H1 (cell line): ENCODE measurements around the gene FAM50A. TPM values are rescaled to one million over a fixed set of nuclear protein-coding genes. Genes with fewer than 3 reads are reported as not detected.

ENCODE experiments used
- CTCF ChIA-PET: fragments of 300-600 bp; sonication (Branson Sonifier 250); formaldehyde crosslinking; loops from one replicate; lab custom pipeline; 2021; ENCODE audit not compliant: partially characterized antibody; lab: Charles Lee
- POLR2A ChIA-PET: fragments of 300-600 bp; sonication (Branson Sonifier 250); formaldehyde crosslinking; loops from one replicate; lab custom pipeline; 2021; ENCODE audit warnings: inconsistent platforms; ENCODE audit not compliant: partially characterized antibody; lab: Charles Lee
- DNase-seq, 2 experiments: peaks; one replicate each; pipeline versions ENCODE4 v3.0.0 to v3.0.0-alpha.2; 2010 to 2022; ENCODE audit warnings: low spot score in 2 of 2, low read depth in 1 of 2, mixed read lengths in 1 of 2
- FAIRE-seq: peaks from 2 replicates; lab custom pipeline; 2011; peaks lifted over from hg19 to GRCh38; lab: Jason Lieb, UNC
- H2AFZ ChIP-seq: 2 replicates; pipeline ENCODE4 v1.8.1; 2012; ENCODE audit warnings: low read length, inconsistent platforms
- H2AK5ac ChIP-seq: 2 replicates; pipeline ENCODE4 v1.6.1; 2013; ENCODE audit warnings: low read depth, low read length
- H2BK120ac ChIP-seq: replicated peaks from 2 replicates; pipeline ENCODE3; 2013; ENCODE audit warnings: low read depth, low read length, inconsistent platforms
- H2BK12ac ChIP-seq: 2 replicates; pipeline ENCODE4 v1.6.1; 2013; ENCODE audit warnings: low read depth, low read length
- H2BK15ac ChIP-seq: 2 replicates; pipeline ENCODE4 v1.6.1; 2013; ENCODE audit warnings: low read length
- H2BK20ac ChIP-seq: 2 replicates; pipeline ENCODE4 v1.6.1; 2013; ENCODE audit warnings: low read length
- H2BK5ac ChIP-seq: 2 replicates; pipeline ENCODE4 v1.6.1; 2013; ENCODE audit warnings: low read depth, low read length
- H3K14ac ChIP-seq: 2 replicates; pipeline ENCODE4 v1.6.1; 2013; ENCODE audit warnings: inconsistent platforms; ENCODE audit not compliant: insufficient read length
- H3K18ac ChIP-seq: 2 replicates; pipeline ENCODE4 v1.6.1; 2013; ENCODE audit warnings: low read length; ENCODE audit errors: extremely low read depth
- H3K23ac ChIP-seq: 2 replicates; pipeline ENCODE4 v1.6.1; 2013; ENCODE audit warnings: inconsistent platforms; ENCODE audit not compliant: insufficient read length
- H3K23me2 ChIP-seq: 2 replicates; pipeline ENCODE4 v1.6.1; 2013; ENCODE audit warnings: low read depth, low read length
- H3K27ac ChIP-seq: 2 replicates; pipeline ENCODE4 v1.6.1; 2011; ENCODE audit warnings: low read depth, low read length, inconsistent platforms
- H3K27me3 ChIP-seq, 4 experiments: replicated peaks in 1 of 4; 1 replicate in 1 of 4; 2 replicates in 3 of 4; pipeline versions ENCODE4 v1.6.1 to v1.8.1; 2011 to 2013; ENCODE audit warnings: low read length in 3 of 4, mild to moderate bottlenecking in 3 of 4, inconsistent platforms in 2 of 4, mixed read lengths in 2 of 4, moderate library complexity in 1 of 4; ENCODE audit not compliant: control insufficient read depth in 3 of 4, insufficient read depth in 3 of 4; ENCODE audit errors: extremely low read depth in 1 of 4
- H3K36me3 ChIP-seq, 4 experiments: 2 replicates each; pipeline versions ENCODE4 v1.6.1 to v1.8.1; 2011 to 2013; ENCODE audit warnings: mild to moderate bottlenecking in 4 of 4, low read length in 3 of 4, moderate library complexity in 2 of 4, control low read depth in 1 of 4, inconsistent platforms in 1 of 4; ENCODE audit not compliant: insufficient read depth in 4 of 4, control insufficient read depth in 2 of 4
- H3K4ac ChIP-seq: replicated peaks from 2 replicates; pipeline ENCODE3; 2013; ENCODE audit warnings: low read length, low read depth, mixed read lengths, inconsistent platforms; ENCODE audit not compliant: insufficient read length
- H3K4me1 ChIP-seq, 4 experiments: replicated peaks in 1 of 4; 1 replicate in 1 of 4; 2 replicates in 3 of 4; pipeline versions ENCODE4 v1.6.1 to v1.8.1; 2011 to 2013; ENCODE audit warnings: low read length in 3 of 4, inconsistent platforms in 2 of 4, mixed read lengths in 1 of 4; ENCODE audit not compliant: insufficient read depth in 4 of 4, control insufficient read depth in 3 of 4
- H3K4me2 ChIP-seq, 2 experiments: 2 replicates each; pipeline versions ENCODE4 v1.6.1 to v1.8.1; 2011 to 2013; ENCODE audit warnings: low read depth in 2 of 2, low read length in 2 of 2, control low read depth in 1 of 2, inconsistent platforms in 1 of 2, mild to moderate bottlenecking in 1 of 2; ENCODE audit not compliant: insufficient read depth in 1 of 2
- H3K4me3 ChIP-seq, 4 experiments: fragments of 200-600, 300-600 bp in 1 of 4; sonication (generic), shearing (Covaris generic), sonication (Bioruptor Twin) in 1 of 4; 2 replicates each; pipeline versions ENCODE4 v1.5.1 to v1.8.1; 2011 to 2016; ENCODE audit warnings: low read length in 4 of 4, low read depth in 3 of 4, control low read depth in 2 of 4, inconsistent platforms in 2 of 4, mild to moderate bottlenecking in 2 of 4, mixed read lengths in 1 of 4, moderate library complexity in 1 of 4; ENCODE audit not compliant: insufficient read depth in 2 of 4; ENCODE audit errors: extremely low read depth in 1 of 4
- H3K56ac ChIP-seq: replicated peaks from 2 replicates; pipeline ENCODE3; 2013; ENCODE audit warnings: low read depth, mild to moderate bottlenecking, mixed read lengths, low read length, inconsistent platforms; ENCODE audit not compliant: insufficient read length
- H3K79me1 ChIP-seq: 2 replicates; pipeline ENCODE4 v1.6.1; 2013; ENCODE audit warnings: low read depth, low read length, control low read depth
- H3K79me2 ChIP-seq, 2 experiments: 2 replicates each; pipeline versions ENCODE4 v1.6.1 to v1.8.1; 2012 to 2013; ENCODE audit warnings: low read length in 2 of 2, mild to moderate bottlenecking in 2 of 2, inconsistent platforms in 1 of 2; ENCODE audit not compliant: insufficient read depth in 2 of 2, control insufficient read depth in 1 of 2
- H3K9ac ChIP-seq, 4 experiments: replicated peaks in 1 of 4; 1 replicate in 1 of 4; 2 replicates in 3 of 4; pipeline versions ENCODE4 v1.6.1 to v1.8.1; 2011 to 2013; ENCODE audit warnings: low read depth in 3 of 4, low read length in 3 of 4, control low read depth in 2 of 4, mild to moderate bottlenecking in 2 of 4, moderate library complexity in 2 of 4, inconsistent platforms in 1 of 4; ENCODE audit errors: extremely low read depth in 1 of 4
- H3K9me3 ChIP-seq, 2 experiments: 2 replicates each; pipeline versions ENCODE4 v1.6.1 to v1.8.1; 2012 to 2013; ENCODE audit warnings: mild to moderate bottlenecking in 2 of 2, moderate library complexity in 2 of 2, control low read depth in 1 of 2, inconsistent platforms in 1 of 2, low read depth in 1 of 2, low read length in 1 of 2, mixed read lengths in 1 of 2; ENCODE audit not compliant: insufficient read depth in 2 of 2
- H4K20me1 ChIP-seq, 2 experiments: replicated peaks in 1 of 2; 2 replicates each; pipeline versions ENCODE3 to v1.8.1; 2011 to 2013; ENCODE audit warnings: inconsistent platforms in 2 of 2, low read length in 2 of 2, mild to moderate bottlenecking in 1 of 2; ENCODE audit not compliant: insufficient read depth in 2 of 2, control insufficient read depth in 1 of 2
- H4K5ac ChIP-seq: 2 replicates; pipeline ENCODE4 v1.6.1; 2013; ENCODE audit warnings: low read length, low read depth, mixed read lengths, inconsistent platforms; ENCODE audit not compliant: insufficient read length
- H4K8ac ChIP-seq: 2 replicates; pipeline ENCODE4 v1.8.0; 2013; ENCODE audit warnings: mild to moderate bottlenecking, moderate library complexity, low read length, inconsistent platforms; ENCODE audit not compliant: insufficient read depth; ENCODE audit errors: extremely low read depth
- H4K91ac ChIP-seq: replicated peaks from 2 replicates; pipeline ENCODE3; 2013; ENCODE audit warnings: low read length, mixed read lengths, inconsistent platforms; ENCODE audit not compliant: insufficient read length
- CREB1 ChIP-seq: IDR thresholded peaks from 2 replicates; pipeline ENCODE4 v1.6.1; 2012; ENCODE audit warnings: inconsistent platforms
- KDM1A ChIP-seq: fragments of 200-600, 300-600 bp; sonication (generic); IDR thresholded peaks from 2 replicates; pipeline ENCODE4 v1.7.1; 2016; ENCODE audit warnings: mild to moderate bottlenecking, low read length, borderline replicate concordance
- POU5F1 ChIP-seq: IDR thresholded peaks from 2 replicates; pipeline ENCODE4 v1.6.1; 2011; ENCODE audit warnings: low read depth, mild to moderate bottlenecking, low read length, moderate library complexity
- WGBS, 2 experiments: shearing (Covaris generic) in 1 of 2; methylation state at CpG; one replicate each; pipeline versions ENCODE4 v1.1.6 to v1.1.7; 2013 to 2015; ENCODE audit warnings: low lambda C conversion rate in 2 of 2, mixed read lengths in 2 of 2, inconsistent platforms in 1 of 2, low coverage in 1 of 2, missing lambda C conversion rate in 1 of 2; ENCODE audit not compliant: insufficient replicate concordance in 2 of 2, insufficient coverage in 1 of 2, insufficient read length in 1 of 2; ENCODE audit errors: extremely low coverage in 1 of 2, missing lambda C conversion rate in 1 of 2; 5-methylcytosine and 5-hydroxymethylcytosine counted together
- polyA plus RNA-seq, 7 experiments: library from polyadenylated mRNA; depleted of rRNA in 3 of 7; stranded (reverse) in 5 of 7; unstranded in 2 of 7; fragments of >200 nt in 5 of 7; fragments of 200-250 nt in 2 of 7; gene quantifications; 1 replicate in 5 of 7; 2 replicates in 1 of 7; 4 replicates in 1 of 7; pipeline versions ENCODE4 v1.2.1 to v1.2.3, GENCODE V29; 2011 to 2013; ENCODE audit warnings: missing spikeins in 2 of 7, mixed read lengths in 2 of 7
- total RNA-seq: library from RNA; stranded (reverse); fragmentation: NEBNext Ultra II Directional; extraction: Animal tissue kit (Norgen Biotek cat#: 25700); gene quantifications from 2 replicates; pipeline ENCODE4 v1.2.1, GENCODE V29; 2021

Gene FAM50A
- total and polyA plus RNA-seq, 2 of the 8 experiments (the other 6 are each of a cell fraction or from before 2014, with no cell fraction given), result 30.7 to 48.7 TPM

DNA sequence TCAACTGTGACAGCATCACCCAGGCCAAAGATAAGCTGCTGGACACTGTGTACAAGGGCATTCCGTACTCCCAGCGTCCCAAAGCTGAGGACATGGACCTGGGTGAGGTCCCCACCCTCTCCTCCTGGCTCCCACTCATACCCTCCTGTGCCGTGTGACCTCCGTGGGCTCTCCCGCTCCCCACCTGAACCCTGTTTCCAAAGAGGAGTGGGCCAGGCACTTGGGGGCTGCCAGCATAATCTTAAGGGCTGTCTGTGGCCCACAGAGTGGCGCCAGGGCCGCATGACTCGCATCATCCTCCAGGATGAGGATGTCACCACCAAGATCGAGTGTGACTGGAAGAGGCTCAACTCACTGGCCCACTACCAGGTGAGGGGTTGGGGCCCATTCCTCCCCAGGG is 25.2 kb downstream of the FAM50A start:
- Histone ChIP-seq H3K27ac (no peak overlapping the region), H3K36me3 (peaks cover 0 to 30% (median 5%) of the 10 kb centered on the region in 4 experiments; a peak in 5 of 8 replicates), H3K56ac (no peak overlapping the region), H4K8ac (no peak overlapping the region), H3K23ac (no peak overlapping the region), H3K4ac (no peak overlapping the region), H3K4me2 (no peak overlapping the region), H2AK5ac (no peak overlapping the region), H3K18ac (no peak overlapping the region), H3K4me1 (no peaks in the 10 kb centered on the region), H3K4me3 (no peak overlapping the region), H4K91ac (no peak overlapping the region), H2BK15ac (no peak overlapping the region), H2BK20ac (no peak overlapping the region), H3K9ac (no peak overlapping the region), H2BK5ac (no peak overlapping the region), H3K14ac (no peak overlapping the region), H4K20me1 (no peaks in the 10 kb centered on the region), H2AFZ (no peak overlapping the region), H3K27me3 (no peaks in the 10 kb centered on the region), H3K79me1 (no peaks in the 10 kb centered on the region), H3K9me3 (no peaks in the 10 kb centered on the region), H3K79me2 (no peaks in the 10 kb centered on the region), H3K23me2 (no peaks in the 10 kb centered on the region), H2BK120ac (no peak overlapping the region), H4K5ac (no peak overlapping the region), H2BK12ac (no peak overlapping the region)
- CTCF ChIA-PET, result interaction anchor here (1.1 kb wide), 1 partner anchor 9 kb away, joined by 3 read pairs; no protein-coding TSS in a partner anchor
- no peak for TF ChIP-seq KDM1A
- no peak for TF ChIP-seq POU5F1
- TF ChIP-seq CREB1, result no peak
- POLR2A ChIA-PET, result interaction anchor here (1.2 kb wide), 2 partner anchors 9 kb away, joined by 3 to 4 read pairs; no protein-coding TSS in a partner anchor
- FAIRE-seq (no peak), DNase-seq (no peak)
- 95% methylated on average over 9 of the region's 9 CpGs; no CpG with 5 or more reads in 1 of the 2 experiments for whole genome bisulfite sequencing, 2 experiments
